HCT116 (cell line): ENCODE measurements around the gene TTLL6.

Experiments
- EGR1 ChIP-seq: IDR thresholded peaks from 2 replicates; pipeline ENCODE4 v1.6.1; 2012; ENCODE audit warnings: low read depth
- EZH2 ChIP-seq: fragments of 200-600 bp; sonication (generic); IDR thresholded peaks from 2 replicates; pipeline ENCODE4 v1.6.1; 2017; ENCODE audit warnings: antibody characterized with exemption, mixed run types
- EZH2phosphoT487 ChIP-seq: fragments of 200-600 bp; IDR thresholded peaks from 2 replicates; pipeline ENCODE4 v1.6.1; 2018; ENCODE audit warnings: antibody characterized with exemption, borderline replicate concordance
- FOSL1 ChIP-seq: IDR thresholded peaks from 2 replicates; pipeline ENCODE4 v1.6.1; 2012; ENCODE audit warnings: low read depth
- POLR2A ChIP-seq: IDR thresholded peaks from 2 replicates; pipeline ENCODE4 v1.7.0; 2011; ENCODE audit warnings: borderline replicate concordance; ENCODE audit not compliant: insufficient read depth, insufficient read length; ENCODE audit errors: extremely low read depth
- POLR2AphosphoS5 ChIP-seq: IDR thresholded peaks from 2 replicates; pipeline ENCODE4 v1.6.1; 2011; ENCODE audit warnings: mild to moderate bottlenecking, low read depth, low read length, moderate library complexity
- RAD21 ChIP-seq: IDR thresholded peaks from 2 replicates; pipeline ENCODE4 v1.6.1; 2012; ENCODE audit warnings: low read depth, mild to moderate bottlenecking
- SIN3A ChIP-seq: IDR thresholded peaks from 2 replicates; pipeline ENCODE4 v1.6.1; 2012; ENCODE audit warnings: low read depth
- TCF7L2 ChIP-seq: IDR thresholded peaks from 2 replicates; pipeline ENCODE4 v1.7.0; 2011; ENCODE audit warnings: borderline replicate concordance, inconsistent platforms; ENCODE audit not compliant: insufficient read depth, insufficient read length; ENCODE audit errors: extremely low read depth
- ZNF274 ChIP-seq: fragments of 200-500 bp; sonication (Bioruptor generic); IDR thresholded peaks from 2 replicates; pipeline ENCODE4 v1.6.1; 2014; ENCODE audit warnings: mild to moderate bottlenecking, low read depth, low read length, inconsistent platforms
- TF ChIP-seq, protein P1 (sequence below), 3 experiments: fragments of 200-600 bp in 1 of 3; sonication (generic) in 1 of 3; IDR thresholded peaks in 2 of 3; conservative IDR thresholded peaks in 1 of 3; 2 replicates each; pipeline ENCODE4 v1.5.1; 2012 to 2017; ENCODE audit warnings: low read depth in 2 of 3, low read length in 2 of 3, antibody characterized with exemption in 1 of 3, borderline replicate concordance in 1 of 3, control low read depth in 1 of 3, mild to moderate bottlenecking in 1 of 3, mixed read lengths in 1 of 3, mixed run types in 1 of 3, moderate library complexity in 1 of 3; ENCODE audit not compliant: insufficient read depth in 1 of 3
- TF ChIP-seq, protein P2 (sequence below): IDR thresholded peaks from 2 replicates; pipeline ENCODE4 v1.6.1; 2012
- TF ChIP-seq, protein P3 (sequence below): IDR thresholded peaks from 2 replicates; pipeline ENCODE4 v1.6.1; 2012; ENCODE audit warnings: low read depth
- TF ChIP-seq, protein P4 (sequence below): IDR thresholded peaks from 2 replicates; pipeline ENCODE4 v1.6.1; 2011; ENCODE audit warnings: mild to moderate bottlenecking, low read length, moderate library complexity; ENCODE audit not compliant: insufficient replicate concordance; ENCODE audit errors: extremely low read depth

DNA sequence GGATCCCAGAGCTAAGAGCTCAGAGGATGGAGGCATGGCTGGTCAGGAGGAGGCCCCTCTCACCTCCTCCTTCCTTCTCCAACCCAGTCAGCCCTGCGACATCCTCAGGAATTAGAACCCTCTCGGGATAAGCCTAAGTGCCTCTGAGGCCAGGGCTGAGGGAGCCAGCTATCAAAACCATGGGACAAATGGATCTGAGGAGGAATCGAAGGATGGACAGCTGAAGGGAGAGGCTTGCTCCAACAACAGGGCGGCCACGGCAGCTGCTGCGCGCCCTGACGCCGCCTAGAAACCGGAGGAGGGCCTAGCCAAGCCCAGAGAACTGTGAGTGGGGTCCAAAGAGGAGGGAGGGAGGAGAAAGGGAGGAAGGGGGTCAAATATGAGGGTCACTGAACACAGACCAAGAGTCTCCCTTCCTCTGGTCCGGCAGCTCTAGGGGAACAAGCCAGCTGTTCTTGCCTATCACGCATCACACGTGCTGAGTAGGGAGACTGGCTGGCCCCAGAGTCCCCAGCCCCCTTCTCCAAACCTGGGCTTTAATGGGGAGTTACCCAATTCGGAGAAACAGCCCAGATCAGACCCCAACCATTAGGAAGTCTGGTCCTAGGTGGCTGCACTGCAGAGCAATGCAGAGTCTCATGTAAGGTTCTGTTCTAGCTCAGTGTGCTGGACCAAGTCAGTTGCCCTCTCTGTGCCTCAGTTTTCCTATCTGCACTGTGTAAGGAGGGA, 82.5 kb downstream of the TTLL6 start:
- TF ChIP-seq EZH2phosphoT487 = no peak
- TF ChIP-seq POLR2A = no peak
- TF ChIP-seq, protein P1, sequence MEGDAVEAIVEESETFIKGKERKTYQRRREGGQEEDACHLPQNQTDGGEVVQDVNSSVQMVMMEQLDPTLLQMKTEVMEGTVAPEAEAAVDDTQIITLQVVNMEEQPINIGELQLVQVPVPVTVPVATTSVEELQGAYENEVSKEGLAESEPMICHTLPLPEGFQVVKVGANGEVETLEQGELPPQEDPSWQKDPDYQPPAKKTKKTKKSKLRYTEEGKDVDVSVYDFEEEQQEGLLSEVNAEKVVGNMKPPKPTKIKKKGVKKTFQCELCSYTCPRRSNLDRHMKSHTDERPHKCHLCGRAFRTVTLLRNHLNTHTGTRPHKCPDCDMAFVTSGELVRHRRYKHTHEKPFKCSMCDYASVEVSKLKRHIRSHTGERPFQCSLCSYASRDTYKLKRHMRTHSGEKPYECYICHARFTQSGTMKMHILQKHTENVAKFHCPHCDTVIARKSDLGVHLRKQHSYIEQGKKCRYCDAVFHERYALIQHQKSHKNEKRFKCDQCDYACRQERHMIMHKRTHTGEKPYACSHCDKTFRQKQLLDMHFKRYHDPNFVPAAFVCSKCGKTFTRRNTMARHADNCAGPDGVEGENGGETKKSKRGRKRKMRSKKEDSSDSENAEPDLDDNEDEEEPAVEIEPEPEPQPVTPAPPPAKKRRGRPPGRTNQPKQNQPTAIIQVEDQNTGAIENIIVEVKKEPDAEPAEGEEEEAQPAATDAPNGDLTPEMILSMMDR (IDR thresholded peaks at IDR 0.05 in 2 of 3, conservative IDR thresholded peaks at IDR 0.05 in 1 of 3; ENCODE audit: borderline replicate concordance in 1 of 3, insufficient read depth in 1 of 3, low read depth in 2 of 3, low read length in 2 of 3) = no peak
- TF ChIP-seq, protein P2, sequence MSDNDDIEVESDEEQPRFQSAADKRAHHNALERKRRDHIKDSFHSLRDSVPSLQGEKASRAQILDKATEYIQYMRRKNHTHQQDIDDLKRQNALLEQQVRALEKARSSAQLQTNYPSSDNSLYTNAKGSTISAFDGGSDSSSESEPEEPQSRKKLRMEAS = no peak
- no peak for TF ChIP-seq POLR2AphosphoS5
- TF ChIP-seq EZH2 = no peak
- no peak for TF ChIP-seq RAD21
- TF ChIP-seq ZNF274 = no peak
- no peak for TF ChIP-seq TCF7L2
- TF ChIP-seq FOSL1 = no peak
- TF ChIP-seq, protein P3, sequence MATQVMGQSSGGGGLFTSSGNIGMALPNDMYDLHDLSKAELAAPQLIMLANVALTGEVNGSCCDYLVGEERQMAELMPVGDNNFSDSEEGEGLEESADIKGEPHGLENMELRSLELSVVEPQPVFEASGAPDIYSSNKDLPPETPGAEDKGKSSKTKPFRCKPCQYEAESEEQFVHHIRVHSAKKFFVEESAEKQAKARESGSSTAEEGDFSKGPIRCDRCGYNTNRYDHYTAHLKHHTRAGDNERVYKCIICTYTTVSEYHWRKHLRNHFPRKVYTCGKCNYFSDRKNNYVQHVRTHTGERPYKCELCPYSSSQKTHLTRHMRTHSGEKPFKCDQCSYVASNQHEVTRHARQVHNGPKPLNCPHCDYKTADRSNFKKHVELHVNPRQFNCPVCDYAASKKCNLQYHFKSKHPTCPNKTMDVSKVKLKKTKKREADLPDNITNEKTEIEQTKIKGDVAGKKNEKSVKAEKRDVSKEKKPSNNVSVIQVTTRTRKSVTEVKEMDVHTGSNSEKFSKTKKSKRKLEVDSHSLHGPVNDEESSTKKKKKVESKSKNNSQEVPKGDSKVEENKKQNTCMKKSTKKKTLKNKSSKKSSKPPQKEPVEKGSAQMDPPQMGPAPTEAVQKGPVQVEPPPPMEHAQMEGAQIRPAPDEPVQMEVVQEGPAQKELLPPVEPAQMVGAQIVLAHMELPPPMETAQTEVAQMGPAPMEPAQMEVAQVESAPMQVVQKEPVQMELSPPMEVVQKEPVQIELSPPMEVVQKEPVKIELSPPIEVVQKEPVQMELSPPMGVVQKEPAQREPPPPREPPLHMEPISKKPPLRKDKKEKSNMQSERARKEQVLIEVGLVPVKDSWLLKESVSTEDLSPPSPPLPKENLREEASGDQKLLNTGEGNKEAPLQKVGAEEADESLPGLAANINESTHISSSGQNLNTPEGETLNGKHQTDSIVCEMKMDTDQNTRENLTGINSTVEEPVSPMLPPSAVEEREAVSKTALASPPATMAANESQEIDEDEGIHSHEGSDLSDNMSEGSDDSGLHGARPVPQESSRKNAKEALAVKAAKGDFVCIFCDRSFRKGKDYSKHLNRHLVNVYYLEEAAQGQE = no peak
- TF ChIP-seq SIN3A = no peak
- TF ChIP-seq EGR1 = no peak
- TF ChIP-seq, protein P4, sequence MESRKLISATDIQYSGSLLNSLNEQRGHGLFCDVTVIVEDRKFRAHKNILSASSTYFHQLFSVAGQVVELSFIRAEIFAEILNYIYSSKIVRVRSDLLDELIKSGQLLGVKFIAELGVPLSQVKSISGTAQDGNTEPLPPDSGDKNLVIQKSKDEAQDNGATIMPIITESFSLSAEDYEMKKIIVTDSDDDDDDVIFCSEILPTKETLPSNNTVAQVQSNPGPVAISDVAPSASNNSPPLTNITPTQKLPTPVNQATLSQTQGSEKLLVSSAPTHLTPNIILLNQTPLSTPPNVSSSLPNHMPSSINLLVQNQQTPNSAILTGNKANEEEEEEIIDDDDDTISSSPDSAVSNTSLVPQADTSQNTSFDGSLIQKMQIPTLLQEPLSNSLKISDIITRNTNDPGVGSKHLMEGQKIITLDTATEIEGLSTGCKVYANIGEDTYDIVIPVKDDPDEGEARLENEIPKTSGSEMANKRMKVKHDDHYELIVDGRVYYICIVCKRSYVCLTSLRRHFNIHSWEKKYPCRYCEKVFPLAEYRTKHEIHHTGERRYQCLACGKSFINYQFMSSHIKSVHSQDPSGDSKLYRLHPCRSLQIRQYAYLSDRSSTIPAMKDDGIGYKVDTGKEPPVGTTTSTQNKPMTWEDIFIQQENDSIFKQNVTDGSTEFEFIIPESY = no peak
